Measurements from ENCODE around the gene PCNX3.

Gene PCNX3

GRCh38 chr11:65599216-65599954 is 16.2 kb upstream of the PCNX3 start:
- DNase-seq, result no peak

GRCh38 chr11:65599955-65600246 is 15.7 kb upstream of the PCNX3 start:
- DNase-seq, result no peak

- DNase-seq, result no peak
Measured at GRCh38 chr11:65604258-65604657, 11.3 kb upstream of the PCNX3 start.

GRCh38 chr11:65606876-65607613 is 8.5 kb upstream of the PCNX3 start:
- peak; percentile 22 for DNase-seq

GRCh38 chr11:65607614-65608426 is 7.8 kb upstream of the PCNX3 start:
- no peak for DNase-seq

- DNase-seq, result no peak
Measured at GRCh38 chr11:65609229-65609628, 6.3 kb upstream of the PCNX3 start.

- DNase-seq, result no peak
Measured at GRCh38 chr11:65609665-65610064, 5.9 kb upstream of the PCNX3 start.

GRCh38 chr11:65610404-65610803 is 5.2 kb upstream of the PCNX3 start:
- DNase-seq, result no peak

GRCh38 chr11:65611028-65611757 is 4.4 kb upstream of the PCNX3 start:
- DNase-seq, result no peak

GRCh38 chr11:65611758-65612603 is 3.6 kb upstream of the PCNX3 start:
- DNase-seq, result no peak

GRCh38 chr11:65612691-65613090 is 2.9 kb upstream of the PCNX3 start:
- no peak for DNase-seq

GRCh38 chr11:65613091-65613928 is 2.3 kb upstream of the PCNX3 start:
- no peak for DNase-seq

- DNase-seq, result no peak
Measured at GRCh38 chr11:65615950-65616574, 486 bp downstream of the PCNX3 start.

- DNase-seq, result no peak
Measured at GRCh38 chr11:65616575-65617001, 1.0 kb downstream of the PCNX3 start.

GRCh38 chr11:65617136-65617850 is 1.7 kb downstream of the PCNX3 start:
- no peak for DNase-seq

- DNase-seq, result no peak
Measured at GRCh38 chr11:65617990-65618751, 2.6 kb downstream of the PCNX3 start.

GRCh38 chr11:65618763-65619162 is 3.2 kb downstream of the PCNX3 start:
- DNase-seq, result no peak

GRCh38 chr11:65619281-65619928 is 3.8 kb downstream of the PCNX3 start:
- no peak for DNase-seq

GRCh38 chr11:65620666-65621065 is 5.1 kb downstream of the PCNX3 start:
- no peak for DNase-seq

Data from CD4-positive, alpha-beta T cell treated with Interleukin-12 subunit alpha and Interleukin-12 subunit beta, for 1 hour (primary cell).